OCI-LY1 (cell line): ENCODE measurements around the gene ZNF296.
A peak's percentile ranks its signal among the peaks of the same experiment; 100 is the strongest.

Experiments used
- H2AFZ ChIP-seq: fragments of 200-600 bp; sonication (generic), shearing (Covaris generic); 2 replicates; pipeline ENCODE4 v1.6.0; 2014; ENCODE audit warnings: antibody characterized with exemption, mild to moderate bottlenecking, low read length
- H3F3A ChIP-seq: fragments of 200-600 bp; sonication (generic), shearing (Covaris generic); 2 replicates; pipeline ENCODE4 v1.6.0; 2014; ENCODE audit warnings: mild to moderate bottlenecking, antibody characterized with exemption, low read length, moderate library complexity; ENCODE audit not compliant: insufficient read depth
- H3K27ac ChIP-seq: fragments of 200-600 bp; sonication (generic); 2 replicates; pipeline ENCODE4 v1.5.1; 2014; ENCODE audit warnings: low read length, mixed run types, mild to moderate bottlenecking, low read depth; ENCODE audit not compliant: poor library complexity, severe bottlenecking
- H3K27me3 ChIP-seq: fragments of 200-600 bp; sonication (generic); 2 replicates; pipeline ENCODE4 v1.6.0; 2014; ENCODE audit warnings: antibody characterized with exemption, mild to moderate bottlenecking, low read length, moderate library complexity; ENCODE audit not compliant: insufficient read depth
- H3K36me3 ChIP-seq: fragments of 200-600 bp; sonication (generic); 2 replicates; pipeline ENCODE4 v1.6.1; 2014; ENCODE audit warnings: mild to moderate bottlenecking, antibody characterized with exemption, low read length, moderate library complexity, mixed read lengths; ENCODE audit not compliant: insufficient read depth
- H3K4me1 ChIP-seq: fragments of 200-600 bp; sonication (generic); 2 replicates; pipeline ENCODE4 v1.5.1; 2014; ENCODE audit warnings: mild to moderate bottlenecking, low read length, moderate library complexity; ENCODE audit not compliant: insufficient read depth, severe bottlenecking
- H3K4me2 ChIP-seq: fragments of 200-600 bp; sonication (generic), shearing (Covaris generic); 2 replicates; pipeline ENCODE4 v1.6.1; 2014; ENCODE audit warnings: low read length
- H3K4me3 ChIP-seq: fragments of 200-600 bp; sonication (generic); 2 replicates; pipeline ENCODE4 v1.5.1; 2014; ENCODE audit warnings: low read length, low read depth, mild to moderate bottlenecking, mixed read lengths; ENCODE audit not compliant: poor library complexity, severe bottlenecking
- H3K79me2 ChIP-seq: fragments of 200-600 bp; shearing (Covaris generic); 2 replicates; pipeline ENCODE4 v1.6.1; 2016; ENCODE audit warnings: mixed run types, low read length, mixed read lengths; ENCODE audit not compliant: insufficient read depth
- H3K9ac ChIP-seq: fragments of 200-600 bp; sonication (generic), shearing (Covaris generic); 2 replicates; pipeline ENCODE4 v1.6.1; 2014; ENCODE audit warnings: mild to moderate bottlenecking, low read length, mixed read lengths
- H3K9me2 ChIP-seq: fragments of 200-600 bp; sonication (generic), shearing (Covaris generic); 2 replicates; pipeline ENCODE4 v1.6.1; 2014; ENCODE audit warnings: low read depth, mild to moderate bottlenecking, low read length, mixed read lengths
- H3K9me3 ChIP-seq: fragments of 200-600 bp; shearing (Covaris generic); 2 replicates; pipeline ENCODE4 v1.6.1; 2014; ENCODE audit warnings: low read length, mixed read lengths
- H4K20me1 ChIP-seq: fragments of 200-600 bp; sonication (generic), shearing (Covaris generic); 2 replicates; pipeline ENCODE4 v1.6.0; 2016; ENCODE audit warnings: mild to moderate bottlenecking, low read length; ENCODE audit not compliant: insufficient read depth
- EZH2 ChIP-seq: fragments of 200-600 bp; sonication (generic), shearing (Covaris generic); IDR thresholded peaks from 2 replicates; pipeline ENCODE4 v1.8.0; 2017; ENCODE audit warnings: borderline replicate concordance, mixed run types, mild to moderate bottlenecking, antibody characterized with exemption, low read length, moderate library complexity, mixed read lengths
- TF ChIP-seq, protein P1 (sequence below): fragments of 200-600 bp; sonication (generic), shearing (Covaris generic); IDR thresholded peaks from 2 replicates; pipeline ENCODE4 v1.5.1; 2017; ENCODE audit warnings: mild to moderate bottlenecking, antibody characterized with exemption, low read length, moderate library complexity, mixed read lengths

The ZNF296 gene

GRCh38 chr19:45094707-45095106, 18.4 kb upstream of the ZNF296 start:
- peaks cover 51% of the 10 kb centered on the region for H3K4me1 ChIP-seq

GRCh38 chr19:45094137-45094536, 17.9 kb upstream of the ZNF296 start:
- Histone ChIP-seq H3K9me2 (no peaks in the 10 kb centered on the region), H3K27me3 (no peaks in the 10 kb centered on the region), H3K4me1 (peaks cover 50% of the 10 kb centered on the region), H3K36me3 (peaks cover 26% of the 10 kb centered on the region), H3K27ac (peak overlapping the region; percentile 83), H3F3A (no peaks in the 10 kb centered on the region), H3K9ac (peak overlapping the region; percentile 89), H4K20me1 (no peaks in the 10 kb centered on the region), H3K4me2 (peak overlapping the region; percentile 96), H3K4me3 (peak overlapping the region; percentile 80), H3K79me2 (peaks cover 40% of the 10 kb centered on the region), H2AFZ (no peak overlapping the region), H3K9me3 (no peaks in the 10 kb centered on the region)
- no peak for TF ChIP-seq EZH2
- TF ChIP-seq, protein P1, sequence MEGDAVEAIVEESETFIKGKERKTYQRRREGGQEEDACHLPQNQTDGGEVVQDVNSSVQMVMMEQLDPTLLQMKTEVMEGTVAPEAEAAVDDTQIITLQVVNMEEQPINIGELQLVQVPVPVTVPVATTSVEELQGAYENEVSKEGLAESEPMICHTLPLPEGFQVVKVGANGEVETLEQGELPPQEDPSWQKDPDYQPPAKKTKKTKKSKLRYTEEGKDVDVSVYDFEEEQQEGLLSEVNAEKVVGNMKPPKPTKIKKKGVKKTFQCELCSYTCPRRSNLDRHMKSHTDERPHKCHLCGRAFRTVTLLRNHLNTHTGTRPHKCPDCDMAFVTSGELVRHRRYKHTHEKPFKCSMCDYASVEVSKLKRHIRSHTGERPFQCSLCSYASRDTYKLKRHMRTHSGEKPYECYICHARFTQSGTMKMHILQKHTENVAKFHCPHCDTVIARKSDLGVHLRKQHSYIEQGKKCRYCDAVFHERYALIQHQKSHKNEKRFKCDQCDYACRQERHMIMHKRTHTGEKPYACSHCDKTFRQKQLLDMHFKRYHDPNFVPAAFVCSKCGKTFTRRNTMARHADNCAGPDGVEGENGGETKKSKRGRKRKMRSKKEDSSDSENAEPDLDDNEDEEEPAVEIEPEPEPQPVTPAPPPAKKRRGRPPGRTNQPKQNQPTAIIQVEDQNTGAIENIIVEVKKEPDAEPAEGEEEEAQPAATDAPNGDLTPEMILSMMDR, result no peak

More at GRCh38 chr19:45094707-45095106, 18.4 kb upstream of the ZNF296 start:
- H3K36me3 ChIP-seq, result peaks cover 25% of the 10 kb centered on the region
- no peaks in the 10 kb centered on the region for H4K20me1 ChIP-seq
- no peak overlapping the region for H3K27ac ChIP-seq
- H3K79me2 ChIP-seq, result peaks cover 40% of the 10 kb centered on the region
- peak overlapping the region; percentile 80 for H3K4me3 ChIP-seq
- H3F3A ChIP-seq, result no peaks in the 10 kb centered on the region
- peak overlapping the region; percentile 96 for H3K4me2 ChIP-seq
- H3K9me2 ChIP-seq, result no peaks in the 10 kb centered on the region
- H2AFZ ChIP-seq, result no peak overlapping the region
- no peak overlapping the region; the same call in 1 of the 2 replicates for H3K9ac ChIP-seq
- H3K27me3 ChIP-seq, result no peaks in the 10 kb centered on the region
- no peaks in the 10 kb centered on the region for H3K9me3 ChIP-seq
- TF ChIP-seq, protein P1, result no peak
- no peak for TF ChIP-seq EZH2

DNA sequence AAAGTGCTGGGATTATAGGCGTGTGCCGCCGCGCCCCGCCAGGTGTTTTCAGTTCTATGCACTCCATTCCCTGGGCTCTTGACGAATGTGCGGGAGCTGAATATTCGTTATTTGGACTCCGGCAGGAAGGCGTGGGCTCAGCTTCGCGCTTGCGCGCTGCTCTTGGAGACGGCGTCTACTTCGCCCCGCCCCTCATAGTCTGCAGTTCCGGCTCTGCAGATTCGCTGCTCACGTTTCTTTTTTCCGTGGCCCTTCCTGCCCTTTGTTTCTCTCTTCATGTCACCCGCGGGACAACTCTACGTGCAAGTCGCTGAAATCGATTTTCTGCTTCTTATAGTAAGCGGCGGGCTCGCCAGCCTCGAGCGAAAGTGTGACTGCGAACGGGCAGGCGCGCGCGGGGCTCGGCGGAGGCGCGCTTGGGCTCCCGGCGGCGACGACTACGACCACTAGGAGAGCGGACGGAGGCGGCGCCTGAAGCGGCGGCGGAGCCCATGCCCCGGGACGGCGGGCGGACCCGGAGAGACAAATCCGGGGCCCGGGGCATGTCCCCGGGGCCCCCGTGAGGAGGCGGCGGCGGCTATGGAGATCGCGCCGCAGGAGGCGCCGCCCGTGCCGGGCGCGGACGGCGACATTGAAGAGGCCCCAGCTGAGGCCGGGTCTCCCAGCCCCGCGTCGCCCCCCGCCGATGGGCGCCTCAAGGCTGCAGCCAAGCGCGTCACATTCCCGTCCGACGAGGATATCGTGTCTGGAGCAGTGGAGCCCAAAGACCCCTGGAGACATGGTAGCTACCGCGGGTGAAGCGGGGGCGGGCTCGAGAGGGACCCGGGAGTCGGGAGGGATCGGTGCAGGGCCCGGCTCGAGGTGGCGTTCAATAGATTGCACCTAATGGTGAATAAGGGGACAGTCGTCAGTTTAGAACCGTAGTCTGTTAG, 16.7 kb upstream of the ZNF296 start, which contains the start of gene PPP1R37:
Gene PPP1R37, plus strand, starts transcription at position 433 of the 932 bp plus-strand sequence. Its CDS starts 147 bp downstream, at position 580.
- Histone ChIP-seq H3K4me1 (peaks cover 39% of the 10 kb centered on the region), H3K9me3 (no peaks in the 10 kb centered on the region), H3K9ac (peak within 1 kb of the TSS; percentile 89), H3K79me2 (peaks cover 40% of the 10 kb centered on the region), H3K4me2 (peak within 1 kb of the TSS; percentile 96), H3K4me3 (peak within 1 kb of the TSS; percentile 80), H3K27ac (peak within 1 kb of the TSS; percentile 83), H2AFZ (no peak within 1 kb of the TSS), H3K9me2 (no peaks in the 10 kb centered on the region), H3F3A (no peaks in the 10 kb centered on the region), H3K27me3 (no peaks in the 10 kb centered on the region), H3K36me3 (peaks cover 31% of the 10 kb centered on the region), H4K20me1 (no peaks in the 10 kb centered on the region)
- no peak for TF ChIP-seq EZH2
